ENCODE measurements around the gene ZNF831. TPM values are rescaled to one million over a fixed set of nuclear protein-coding genes. Genes with fewer than 3 reads are reported as not detected.

The ZNF831 gene
- total and polyA plus RNA-seq, 4 donors = 0.02 to 0.10 (median 0.06) TPM; not detected in 1

DNA sequence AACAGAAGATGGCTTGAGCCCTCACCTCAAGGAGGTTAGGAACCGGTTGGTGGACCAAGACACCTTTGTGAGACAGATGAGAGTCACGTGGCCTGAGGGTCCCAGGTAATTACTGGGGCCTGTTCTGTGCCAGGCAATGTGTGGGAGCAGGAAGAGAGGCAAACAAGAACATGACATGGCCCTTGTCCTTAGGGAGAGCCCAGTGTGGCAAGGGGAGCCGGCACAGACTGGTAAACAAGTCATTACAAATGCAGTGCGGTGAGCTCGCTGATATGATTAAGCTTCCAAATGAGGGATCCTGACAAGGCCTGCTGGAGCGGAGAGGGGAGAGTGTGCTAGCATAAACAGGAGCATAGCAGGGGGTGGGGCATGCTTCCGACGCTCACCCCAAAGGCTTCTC is 55.6 kb downstream of the ZNF831 start:
- peak in 1 of 6 donors; percentile 61 for DNase-seq (ENCODE audit: low read depth in 4 of 6, low spot score in 6 of 6)
- Histone ChIP-seq H3K27me3 (ENCODE audit: control insufficient read depth, insufficient read depth, low read length) (peaks cover 24% of the 10 kb centered on the region), H3K9me3 (ENCODE audit: control insufficient read depth, insufficient read depth, low read length) (no peaks in the 10 kb centered on the region), H3K27ac (ENCODE audit: low read depth, low read length) (no peak overlapping the region), H3K36me3 (ENCODE audit: control insufficient read depth, insufficient read depth, low read length) (no peaks in the 10 kb centered on the region), H3K4me1 (ENCODE audit: control insufficient read depth, insufficient read depth, low read length) (peaks cover 30% of the 10 kb centered on the region), H3K4me3 (ENCODE audit: low read depth, low read length) (no peak overlapping the region)
- 65% methylated on average over 6 of the region's 8 CpGs for WGBS (ENCODE audit: insufficient coverage)

DNA sequence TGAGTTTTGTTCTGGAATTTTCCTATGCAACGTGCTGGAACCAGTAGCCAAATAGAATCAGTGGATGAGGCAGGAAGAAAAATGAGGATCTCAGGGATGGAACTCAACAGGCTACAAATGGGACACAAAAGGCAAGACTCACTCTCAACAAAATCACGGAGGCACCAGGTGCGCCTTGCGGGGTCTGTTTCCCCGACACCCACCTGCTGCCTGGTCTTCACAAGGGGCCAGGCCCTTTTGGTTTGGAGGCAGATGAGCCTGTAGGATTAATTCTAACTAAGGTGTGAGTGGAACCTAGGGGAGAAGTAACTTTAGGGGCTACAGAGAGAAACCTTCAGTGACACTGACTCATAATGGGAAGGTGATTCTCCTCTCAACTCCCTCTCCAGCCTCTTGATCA is 56.5 kb downstream of the ZNF831 start:
- no peak overlapping the region for H3K27ac ChIP-seq (ENCODE audit: low read depth, low read length)
- peaks cover 24% of the 10 kb centered on the region for H3K27me3 ChIP-seq (ENCODE audit: control insufficient read depth, insufficient read depth, low read length)
- 89% methylated on average over 1 of the region's 5 CpGs for WGBS (ENCODE audit: insufficient coverage)
- H3K4me1 ChIP-seq (ENCODE audit: control insufficient read depth, insufficient read depth, low read length) = peaks cover 30% of the 10 kb centered on the region
- DNase-seq (ENCODE audit: low read depth in 4 of 6, low spot score in 6 of 6) = no peak
- no peaks in the 10 kb centered on the region for H3K9me3 ChIP-seq (ENCODE audit: control insufficient read depth, insufficient read depth, low read length)
- no peaks in the 10 kb centered on the region for H3K36me3 ChIP-seq (ENCODE audit: control insufficient read depth, insufficient read depth, low read length)
- H3K4me3 ChIP-seq (ENCODE audit: low read depth, low read length) = no peak overlapping the region

DNA sequence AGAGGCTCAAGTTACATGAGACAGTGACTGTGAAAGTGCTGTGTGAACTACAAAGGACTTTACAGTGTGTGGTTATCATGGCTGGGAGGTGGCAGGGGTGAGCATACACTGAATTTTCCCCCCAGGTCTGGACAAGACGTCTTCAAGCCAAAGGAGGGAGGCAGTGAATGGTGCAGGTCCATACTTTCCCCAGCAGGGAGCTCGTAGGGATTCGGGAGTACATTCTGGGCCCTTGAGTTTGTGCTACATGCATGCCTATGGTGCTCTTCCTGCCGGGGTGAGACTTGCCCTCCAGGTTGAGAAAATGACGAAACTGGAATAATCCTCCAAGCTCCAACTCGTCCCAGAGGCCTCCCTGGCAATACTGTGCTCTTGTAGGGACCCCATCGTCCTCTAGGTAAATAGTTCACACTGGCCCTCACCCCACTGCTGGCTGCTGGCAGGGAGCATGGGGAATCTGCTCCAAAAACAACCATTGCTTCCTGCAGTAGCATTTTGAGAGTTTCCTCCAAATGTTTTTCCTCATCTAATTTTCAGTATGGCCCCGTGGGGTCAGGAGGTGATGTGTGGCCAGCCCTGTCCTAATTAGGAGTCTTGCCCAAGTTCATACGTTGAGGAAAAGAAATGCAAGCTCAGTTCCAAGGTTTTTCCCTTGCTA is 57.6 kb downstream of the ZNF831 start:
- Histone ChIP-seq H3K4me1 (ENCODE audit: control insufficient read depth, insufficient read depth, low read length) (peaks cover 30% of the 10 kb centered on the region), H3K4me3 (ENCODE audit: low read depth, low read length) (no peak overlapping the region), H3K9me3 (ENCODE audit: control insufficient read depth, insufficient read depth, low read length) (no peaks in the 10 kb centered on the region), H3K27ac (ENCODE audit: low read depth, low read length) (no peak overlapping the region), H3K27me3 (ENCODE audit: control insufficient read depth, insufficient read depth, low read length) (peaks cover 28% of the 10 kb centered on the region), H3K36me3 (ENCODE audit: control insufficient read depth, insufficient read depth, low read length) (no peaks in the 10 kb centered on the region)
- peak in 1 of 6 donors; percentile 27 for DNase-seq (ENCODE audit: low read depth in 4 of 6, low spot score in 6 of 6)
- WGBS (ENCODE audit: insufficient coverage) = 78% methylated on average over 5 of the region's 9 CpGs

DNA sequence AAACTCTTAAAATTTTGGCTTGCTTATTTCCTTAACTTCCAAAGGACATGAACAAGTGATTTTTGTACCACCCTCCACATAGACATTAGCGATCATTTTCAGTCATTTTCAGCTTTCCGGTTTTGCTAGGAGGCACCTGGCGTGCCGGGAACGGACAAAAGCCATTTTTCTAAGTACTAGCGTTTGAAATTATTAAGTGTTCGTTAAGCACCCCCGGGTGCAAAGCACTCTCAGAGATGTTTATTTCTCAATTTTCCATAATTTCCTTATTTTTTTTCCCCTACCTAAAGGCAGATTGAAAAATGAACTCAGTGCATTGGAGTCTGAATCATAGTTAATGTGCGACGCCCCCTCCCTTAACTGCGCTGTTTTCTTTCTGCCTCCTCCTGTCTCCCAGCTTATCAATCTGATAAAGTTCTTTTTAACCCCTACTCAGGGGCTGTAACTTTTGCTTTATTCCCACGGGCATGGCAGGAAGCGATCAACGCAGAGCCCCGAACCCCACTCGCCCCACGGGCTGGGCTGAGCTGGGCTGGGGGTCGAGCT is 58.2 kb downstream of the ZNF831 start:
- H3K27me3 ChIP-seq (ENCODE audit: control insufficient read depth, insufficient read depth, low read length) = peaks cover 28% of the 10 kb centered on the region
- 0% methylated on average over 7 of the region's 18 CpGs for WGBS (ENCODE audit: insufficient coverage)
- H3K27ac ChIP-seq (ENCODE audit: low read depth, low read length) = no peak overlapping the region
- H3K4me3 ChIP-seq (ENCODE audit: low read depth, low read length) = peak overlapping the region; percentile 44
- H3K4me1 ChIP-seq (ENCODE audit: control insufficient read depth, insufficient read depth, low read length) = peaks cover 30% of the 10 kb centered on the region
- DNase-seq (ENCODE audit: low read depth in 4 of 6, low spot score in 6 of 6) = peak in 1 of 6 donors; percentile 15
- H3K9me3 ChIP-seq (ENCODE audit: control insufficient read depth, insufficient read depth, low read length) = no peaks in the 10 kb centered on the region
- no peaks in the 10 kb centered on the region for H3K36me3 ChIP-seq (ENCODE audit: control insufficient read depth, insufficient read depth, low read length)

DNA sequence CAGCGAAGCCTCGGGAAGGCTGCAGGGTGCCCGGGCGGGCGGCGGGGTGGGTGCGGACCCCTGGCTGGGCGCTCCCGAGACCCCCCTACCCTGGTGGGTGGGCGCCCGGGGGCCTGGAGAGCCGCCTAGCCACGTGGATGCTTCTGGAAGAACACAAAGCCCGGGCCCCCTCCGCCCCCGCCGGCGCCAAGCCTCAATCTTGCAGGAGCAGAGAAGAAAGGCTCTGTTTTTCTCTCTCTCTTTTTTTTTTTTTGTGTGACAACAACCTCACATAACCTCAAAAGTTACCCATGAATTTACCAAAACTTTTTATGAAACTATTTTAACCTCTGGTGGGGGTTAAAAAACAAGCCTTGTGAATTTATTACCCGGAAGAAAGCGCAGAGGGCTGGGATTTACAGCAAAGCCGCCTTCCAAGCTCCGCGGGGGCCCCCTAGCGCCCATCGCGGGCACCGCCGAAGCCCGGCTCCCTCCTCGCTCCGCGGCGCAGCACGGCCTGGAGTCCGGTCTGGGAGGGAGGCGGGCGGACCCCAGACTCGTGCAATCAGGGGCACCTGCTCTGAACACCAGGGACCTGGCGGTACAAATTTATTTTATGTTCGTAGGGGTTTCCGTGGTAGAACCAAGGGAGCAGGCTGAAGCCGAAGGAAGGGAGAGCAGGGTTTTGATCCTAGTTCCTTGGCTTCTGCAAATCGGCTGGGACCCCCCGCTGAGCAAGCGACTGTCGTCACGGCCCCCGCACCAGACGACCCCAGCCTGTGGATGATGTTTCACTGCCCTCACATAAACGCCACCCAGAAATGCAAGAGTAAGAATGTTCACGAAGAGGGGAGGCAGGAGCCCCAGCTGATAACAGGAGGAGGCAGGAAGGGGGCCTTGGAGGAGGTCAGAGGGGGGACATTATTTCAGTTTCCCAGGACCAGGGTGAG is 58.9 kb downstream of the ZNF831 start:
- Histone ChIP-seq H3K27me3 (ENCODE audit: control insufficient read depth, insufficient read depth, low read length) (peaks cover 28% of the 10 kb centered on the region), H3K9me3 (ENCODE audit: control insufficient read depth, insufficient read depth, low read length) (no peaks in the 10 kb centered on the region), H3K27ac (ENCODE audit: low read depth, low read length) (peak overlapping the region; percentile 40), H3K4me3 (ENCODE audit: low read depth, low read length) (peak overlapping the region; percentile 44), H3K36me3 (ENCODE audit: control insufficient read depth, insufficient read depth, low read length) (no peaks in the 10 kb centered on the region), H3K4me1 (ENCODE audit: control insufficient read depth, insufficient read depth, low read length) (peaks cover 30% of the 10 kb centered on the region)
- WGBS (ENCODE audit: insufficient coverage) = under 1% methylated on average over 46 of the region's 51 CpGs
- DNase-seq (ENCODE audit: low read depth in 4 of 6, low spot score in 6 of 6) = peak; percentile 62 to 93 (median 74)

DNA sequence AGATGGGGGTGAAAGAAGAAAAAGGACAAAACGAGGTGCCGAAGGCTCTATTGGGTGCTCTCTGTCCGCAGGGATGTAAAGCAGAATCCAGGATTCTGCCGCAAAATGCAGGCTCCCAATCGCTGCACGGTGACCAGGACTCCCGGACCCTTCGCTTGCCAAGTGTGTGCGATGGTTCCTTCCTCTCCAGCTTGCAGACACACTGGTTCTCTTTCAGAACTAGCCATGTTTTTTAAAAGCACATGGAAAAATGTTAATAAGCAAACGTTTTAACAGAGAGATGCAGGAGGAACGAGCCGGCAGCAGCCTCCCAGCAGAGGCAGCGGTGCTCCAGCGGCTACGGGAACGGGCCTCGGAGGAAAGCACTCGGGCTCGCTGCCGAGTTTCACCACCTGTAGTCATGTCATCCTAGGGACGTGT is 59.6 kb downstream of the ZNF831 start:
- Histone ChIP-seq H3K27ac (ENCODE audit: low read depth, low read length) (peak overlapping the region; percentile 40), H3K4me3 (ENCODE audit: low read depth, low read length) (peak overlapping the region; percentile 44), H3K27me3 (ENCODE audit: control insufficient read depth, insufficient read depth, low read length) (peaks cover 28% of the 10 kb centered on the region), H3K4me1 (ENCODE audit: control insufficient read depth, insufficient read depth, low read length) (peaks cover 30% of the 10 kb centered on the region), H3K36me3 (ENCODE audit: control insufficient read depth, insufficient read depth, low read length) (no peaks in the 10 kb centered on the region), H3K9me3 (ENCODE audit: control insufficient read depth, insufficient read depth, low read length) (no peaks in the 10 kb centered on the region)
- peak in 3 of 6 donors; percentile 33 to 74 (median 58) for DNase-seq (ENCODE audit: low read depth in 4 of 6, low spot score in 6 of 6)
- whole genome bisulfite sequencing (ENCODE audit: insufficient coverage) = 6% methylated on average over 15 of the region's 21 CpGs

DNA sequence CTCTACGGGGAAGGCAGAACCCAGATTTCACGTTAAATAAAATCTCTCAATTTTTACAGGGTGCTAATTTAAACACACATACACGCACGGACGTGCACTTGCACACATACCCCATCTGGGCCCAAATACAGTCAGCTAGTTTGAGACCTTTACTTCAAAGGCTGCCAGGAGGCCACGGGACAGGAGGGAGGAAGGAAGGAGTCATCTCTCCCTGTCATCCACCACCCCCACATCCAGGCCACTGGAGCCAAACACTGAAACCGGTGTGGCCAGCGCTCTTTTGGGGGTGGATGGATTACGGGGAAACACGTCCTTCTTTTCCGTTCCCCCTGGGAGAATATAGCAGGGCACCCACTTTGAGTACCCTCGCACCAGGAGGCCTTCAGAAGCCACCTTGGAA is 60.1 kb downstream of the ZNF831 start:
- peaks cover 28% of the 10 kb centered on the region for H3K27me3 ChIP-seq (ENCODE audit: control insufficient read depth, insufficient read depth, low read length)
- DNase-seq (ENCODE audit: low read depth in 4 of 6, low spot score in 6 of 6) = no peak
- peaks cover 27% of the 10 kb centered on the region for H3K4me1 ChIP-seq (ENCODE audit: control insufficient read depth, insufficient read depth, low read length)
- H3K9me3 ChIP-seq (ENCODE audit: control insufficient read depth, insufficient read depth, low read length) = no peaks in the 10 kb centered on the region
- no peak overlapping the region for H3K27ac ChIP-seq (ENCODE audit: low read depth, low read length)
- WGBS (ENCODE audit: insufficient coverage) = 96% methylated on average over 5 of the region's 12 CpGs
- H3K36me3 ChIP-seq (ENCODE audit: control insufficient read depth, insufficient read depth, low read length) = no peaks in the 10 kb centered on the region
- no peak overlapping the region for H3K4me3 ChIP-seq (ENCODE audit: low read depth, low read length)

DNA sequence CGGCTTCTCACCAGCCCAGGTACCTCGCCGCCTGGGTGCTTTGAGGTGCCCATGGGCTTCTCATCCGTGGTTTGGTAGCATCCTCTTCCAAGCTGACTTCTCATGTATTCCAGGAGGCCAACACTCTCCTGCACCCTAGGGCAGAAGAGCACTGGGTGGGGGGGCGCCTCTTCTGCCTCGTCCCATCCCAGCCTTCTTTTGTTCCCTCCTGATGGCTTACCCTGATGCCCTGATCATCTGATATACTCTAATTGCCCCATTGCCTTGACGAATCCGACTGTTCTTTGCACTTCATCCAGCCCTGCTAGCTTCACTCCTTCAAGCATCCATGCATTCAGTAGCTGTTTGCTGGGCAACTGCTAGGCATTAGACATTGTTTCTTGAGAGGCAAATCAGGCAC is 60.6 kb downstream of the ZNF831 start:
- DNase-seq (ENCODE audit: low read depth in 4 of 6, low spot score in 6 of 6) = no peak
- no peak overlapping the region for H3K4me3 ChIP-seq (ENCODE audit: low read depth, low read length)
- no peak overlapping the region for H3K27ac ChIP-seq (ENCODE audit: low read depth, low read length)
- 71% methylated on average over 7 of the region's 8 CpGs for WGBS (ENCODE audit: insufficient coverage)
- no peaks in the 10 kb centered on the region for H3K36me3 ChIP-seq (ENCODE audit: control insufficient read depth, insufficient read depth, low read length)
- H3K27me3 ChIP-seq (ENCODE audit: control insufficient read depth, insufficient read depth, low read length) = peaks cover 28% of the 10 kb centered on the region
- no peaks in the 10 kb centered on the region for H3K9me3 ChIP-seq (ENCODE audit: control insufficient read depth, insufficient read depth, low read length)
- peaks cover 27% of the 10 kb centered on the region for H3K4me1 ChIP-seq (ENCODE audit: control insufficient read depth, insufficient read depth, low read length)

DNA sequence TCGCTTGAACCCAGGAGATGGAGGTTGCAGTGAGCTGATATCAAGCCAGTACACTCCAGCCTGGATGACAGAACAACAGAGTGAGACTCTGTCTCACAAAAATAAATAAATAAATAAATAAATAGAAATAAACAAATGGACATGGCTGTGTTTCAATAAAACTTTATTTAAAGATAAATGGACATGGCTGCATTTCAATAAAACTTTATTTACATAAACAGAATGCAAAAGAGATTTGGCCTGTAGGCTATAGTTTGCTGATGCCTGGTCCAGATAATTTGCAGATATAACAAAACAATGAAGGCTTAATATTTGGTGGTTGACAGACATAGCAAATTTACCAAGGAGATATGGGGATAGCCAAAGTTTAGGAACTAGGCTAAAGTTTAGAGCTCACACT is 66.8 kb downstream of the ZNF831 start:
- DNase-seq (ENCODE audit: low read depth in 4 of 6, low spot score in 6 of 6) = no peak
- Histone ChIP-seq H3K27ac (ENCODE audit: low read depth, low read length) (no peak overlapping the region), H3K27me3 (ENCODE audit: control insufficient read depth, insufficient read depth, low read length) (peaks cover 4% of the 10 kb centered on the region), H3K4me1 (ENCODE audit: control insufficient read depth, insufficient read depth, low read length) (no peaks in the 10 kb centered on the region), H3K9me3 (ENCODE audit: control insufficient read depth, insufficient read depth, low read length) (no peaks in the 10 kb centered on the region), H3K4me3 (ENCODE audit: low read depth, low read length) (no peak overlapping the region), H3K36me3 (ENCODE audit: control insufficient read depth, insufficient read depth, low read length) (no peaks in the 10 kb centered on the region)
- no CpG with 5 or more reads among the region's 1 CpG for WGBS (ENCODE audit: insufficient coverage)
